Naive B cell (primary cell): ENCODE measurements around the gene BIRC7. TPM values are rescaled to one million over a fixed set of nuclear protein-coding genes. Genes with fewer than 3 reads are reported as not detected.
A peak's percentile ranks its signal among the peaks of the same experiment; 100 is the strongest.

Source experiments
- ATAC-seq, 2 donors: fragments of 150-1000 bp; cut with Tn5 transposase; 2 replicates each; pipeline ENCODE4 v1.10.0; 2021; ENCODE audit warnings: low read depth in 2 of 2, mild to moderate bottlenecking in 2 of 2, moderate library complexity in 2 of 2
- DNase-seq: peaks from one replicate; pipeline ENCODE4 v3.0.0; 2022
- H3K27ac Mint-ChIP-seq, 6 donors: one replicate each; pipeline ENCODE4 v1.8.0; 2020 to 2022; ENCODE audit warnings: mild to moderate bottlenecking in 6 of 6, mixed read lengths in 6 of 6, moderate library complexity in 5 of 6, inconsistent platforms in 2 of 6
- H3K27me3 Mint-ChIP-seq, 3 donors: one replicate each; pipeline ENCODE4 v1.8.0; 2021 to 2022; ENCODE audit warnings: mixed read lengths in 3 of 3, mild to moderate bottlenecking in 1 of 3
- H3K36me3 Mint-ChIP-seq, 2 donors: one replicate each; pipeline ENCODE4 v1.8.0; 2020 to 2022; ENCODE audit warnings: mixed read lengths in 2 of 2, inconsistent platforms in 1 of 2, mild to moderate bottlenecking in 1 of 2
- H3K4me1 Mint-ChIP-seq, 3 donors: one replicate each; pipeline ENCODE4 v1.8.0; 2020 to 2022; ENCODE audit warnings: mixed read lengths in 3 of 3, inconsistent platforms in 1 of 3, mild to moderate bottlenecking in 1 of 3, moderate library complexity in 1 of 3
- H3K4me3 Mint-ChIP-seq, 8 donors: one replicate each; pipeline ENCODE4 v1.8.0; 2020 to 2022; ENCODE audit warnings: mild to moderate bottlenecking in 8 of 8, mixed read lengths in 8 of 8, moderate library complexity in 8 of 8, inconsistent platforms in 2 of 8
- H3K9me3 Mint-ChIP-seq, 7 donors: one replicate each; pipeline ENCODE4 v1.8.0; 2020 to 2022; ENCODE audit warnings: mixed read lengths in 7 of 7, mild to moderate bottlenecking in 5 of 7, inconsistent platforms in 2 of 7, moderate library complexity in 1 of 7
- polyA plus RNA-seq, 6 donors: library from polyadenylated mRNA; unstranded; fragments of 300-500 nt; fragmentation: Illumina TruSeq; gene quantifications; one replicate each; pipeline ENCODE4 v1.2.3, GENCODE V29; 2021; ENCODE audit warnings: low read depth in 6 of 6

BIRC7 gene
- polyA plus RNA-seq, 6 donors from 2014 or later: not detected

- ATAC-seq (no peak), DNase-seq (no peak)
- Mint-ChIP-seq H3K27me3 (peaks cover 26 to 88% (median 72%) of the 10 kb centered on the region in 3 donors), H3K36me3 (no peaks in the 10 kb centered on the region), H3K4me1 (peaks cover 0 to 7% (median 6%) of the 10 kb centered on the region in 3 donors), H3K27ac (no peak overlapping the region), H3K9me3 (peaks cover 0 to 1% (median 0%) of the 10 kb centered on the region in 7 donors), H3K4me3 (no peak overlapping the region)
Observed at GRCh38 chr20:63260521-63260920, 24.8 kb downstream of the BIRC7 start.

- peaks cover 0 to 1% (median 0%) of the 10 kb centered on the region in 7 donors for H3K9me3 Mint-ChIP-seq
- peaks cover 0 to 7% (median 5%) of the 10 kb centered on the region in 3 donors for H3K4me1 Mint-ChIP-seq
- no peak for DNase-seq
- H3K27ac Mint-ChIP-seq: no peak overlapping the region
- H3K36me3 Mint-ChIP-seq: no peaks in the 10 kb centered on the region
- peaks cover 21 to 85% (median 65%) of the 10 kb centered on the region in 3 donors for H3K27me3 Mint-ChIP-seq
- H3K4me3 Mint-ChIP-seq: no peak overlapping the region
- ATAC-seq: no peak
Observed at GRCh38 chr20:63261060-63261794, 25.5 kb downstream of the BIRC7 start.

- Mint-ChIP-seq H3K4me1 (peaks cover 0 to 7% (median 5%) of the 10 kb centered on the region in 3 donors), H3K27me3 (peaks cover 15 to 78% (median 59%) of the 10 kb centered on the region in 3 donors), H3K9me3 (peaks cover 0 to 1% (median 0%) of the 10 kb centered on the region in 7 donors), H3K27ac (no peak overlapping the region), H3K36me3 (no peaks in the 10 kb centered on the region), H3K4me3 (peak overlapping the region in 1 of 8 donors; percentile 11)
- DNase-seq (no peak), ATAC-seq (no peak)
Observed at GRCh38 chr20:63261795-63262528, 26.3 kb downstream of the BIRC7 start.

GRCh38 chr20:63262836-63263235 lies 27.1 kb downstream of the BIRC7 start:
- DNase-seq: no peak
- Mint-ChIP-seq H3K36me3 (no peaks in the 10 kb centered on the region), H3K27ac (no peak overlapping the region), H3K4me3 (no peak overlapping the region), H3K27me3 (peaks cover 16 to 78% (median 59%) of the 10 kb centered on the region in 3 donors), H3K4me1 (peaks cover 0 to 5% (median 4%) of the 10 kb centered on the region in 3 donors), H3K9me3 (peaks cover 0 to 1% (median 0%) of the 10 kb centered on the region in 7 donors)
- no peak for ATAC-seq

GRCh38 chr20:63264000-63264399 lies 28.3 kb downstream of the BIRC7 start:
- no peak for DNase-seq
- no peak overlapping the region for H3K4me3 Mint-ChIP-seq
- ATAC-seq: no peak
- peaks cover 10 to 79% (median 53%) of the 10 kb centered on the region in 3 donors for H3K27me3 Mint-ChIP-seq
- H3K36me3 Mint-ChIP-seq: no peaks in the 10 kb centered on the region
- H3K9me3 Mint-ChIP-seq: peaks cover 0 to 1% (median 0%) of the 10 kb centered on the region in 7 donors
- no peak overlapping the region for H3K27ac Mint-ChIP-seq
- H3K4me1 Mint-ChIP-seq: peaks cover 0 to 5% (median 4%) of the 10 kb centered on the region in 3 donors

GRCh38 chr20:63264519-63264918 lies 28.8 kb downstream of the BIRC7 start:
- no peak for ATAC-seq
- peaks cover 10 to 73% (median 48%) of the 10 kb centered on the region in 3 donors for H3K27me3 Mint-ChIP-seq
- H3K4me1 Mint-ChIP-seq: peaks cover 0 to 5% (median 4%) of the 10 kb centered on the region in 3 donors
- no peak overlapping the region for H3K4me3 Mint-ChIP-seq
- no peaks in the 10 kb centered on the region for H3K36me3 Mint-ChIP-seq
- H3K9me3 Mint-ChIP-seq: peaks cover 0 to 1% (median 0%) of the 10 kb centered on the region in 7 donors
- no peak overlapping the region for H3K27ac Mint-ChIP-seq
- DNase-seq: no peak

GRCh38 chr20:63265891-63266515 lies 30.3 kb downstream of the BIRC7 start:
- no peak overlapping the region for H3K27ac Mint-ChIP-seq
- peaks cover 4 to 5% (median 4%) of the 10 kb centered on the region in 3 donors for H3K4me1 Mint-ChIP-seq
- H3K36me3 Mint-ChIP-seq: no peaks in the 10 kb centered on the region
- H3K27me3 Mint-ChIP-seq: peaks cover 14 to 60% (median 39%) of the 10 kb centered on the region in 3 donors
- ATAC-seq: no peak
- H3K4me3 Mint-ChIP-seq: no peak overlapping the region
- peaks cover 0 to 1% (median 0%) of the 10 kb centered on the region in 7 donors for H3K9me3 Mint-ChIP-seq
- no peak for DNase-seq

GRCh38 chr20:63267691-63268090 lies 32.0 kb downstream of the BIRC7 start:
- Mint-ChIP-seq H3K27me3 (peaks cover 9 to 44% (median 31%) of the 10 kb centered on the region in 3 donors), H3K4me1 (peaks cover 4 to 12% (median 5%) of the 10 kb centered on the region in 3 donors), H3K9me3 (peaks cover 0 to 1% (median 0%) of the 10 kb centered on the region in 7 donors), H3K36me3 (no peaks in the 10 kb centered on the region), H3K27ac (peak overlapping the region in 1 of 6 donors; percentile 86), H3K4me3 (peak overlapping the region in 2 of 8 donors; percentile 45 to 59)
- DNase-seq (no peak), ATAC-seq (no peak)

- no peak for ATAC-seq
- peaks cover 9 to 39% (median 25%) of the 10 kb centered on the region in 3 donors for H3K27me3 Mint-ChIP-seq
- H3K9me3 Mint-ChIP-seq: peaks cover 0 to 1% (median 0%) of the 10 kb centered on the region in 7 donors
- peak overlapping the region in 2 of 6 donors; percentile 15 to 86 for H3K27ac Mint-ChIP-seq
- no peak for DNase-seq
- H3K4me1 Mint-ChIP-seq: peaks cover 4 to 14% (median 6%) of the 10 kb centered on the region in 3 donors
- H3K4me3 Mint-ChIP-seq: peak overlapping the region in 1 of 8 donors; percentile 45
- no peaks in the 10 kb centered on the region for H3K36me3 Mint-ChIP-seq
Observed at GRCh38 chr20:63268256-63268655, 32.6 kb downstream of the BIRC7 start.

- H3K9me3 Mint-ChIP-seq: peaks cover 0 to 1% (median 0%) of the 10 kb centered on the region in 7 donors
Observed at GRCh38 chr20:63268671-63269439, 33.1 kb downstream of the BIRC7 start.

GRCh38 chr20:63269724-63270123 lies 34.0 kb downstream of the BIRC7 start:
- peak overlapping the region in 2 of 8 donors; percentile 64 to 93 for H3K4me3 Mint-ChIP-seq
- no peak for ATAC-seq

More at GRCh38 chr20:63268671-63269439, 33.1 kb downstream of the BIRC7 start:
- no peak for ATAC-seq
- Mint-ChIP-seq H3K36me3 (no peaks in the 10 kb centered on the region), H3K27me3 (peaks cover 9 to 33% (median 24%) of the 10 kb centered on the region in 3 donors), H3K4me1 (peaks cover 9 to 20% (median 12%) of the 10 kb centered on the region in 3 donors), H3K27ac (no peak overlapping the region), H3K4me3 (peak overlapping the region in 2 of 8 donors; percentile 52 to 93)
- DNase-seq: no peak

GRCh38 chr20:63270606-63271325 lies 35.1 kb downstream of the BIRC7 start:
- Mint-ChIP-seq H3K4me3 (peak overlapping the region in 7 of 8 donors; percentile 25 to 93 (median 87)), H3K27ac (peak overlapping the region in 4 of 6 donors; percentile 14 to 92 (median 71)), H3K9me3 (no peaks in the 10 kb centered on the region), H3K4me1 (peaks cover 17 to 37% (median 28%) of the 10 kb centered on the region in 3 donors), H3K36me3 (no peaks in the 10 kb centered on the region), H3K27me3 (peaks cover 9 to 14% (median 13%) of the 10 kb centered on the region in 3 donors)
- DNase-seq: no peak
- ATAC-seq: no peak

More at GRCh38 chr20:63269724-63270123, 34.0 kb downstream of the BIRC7 start:
- DNase-seq: no peak
- H3K27me3 Mint-ChIP-seq: peaks cover 9 to 24% (median 15%) of the 10 kb centered on the region in 3 donors
- no peaks in the 10 kb centered on the region for H3K9me3 Mint-ChIP-seq
- H3K36me3 Mint-ChIP-seq: no peaks in the 10 kb centered on the region
- H3K27ac Mint-ChIP-seq: no peak overlapping the region
- H3K4me1 Mint-ChIP-seq: peaks cover 15 to 26% (median 18%) of the 10 kb centered on the region in 3 donors
